Left renal cortex interstitium (tissue), 4 donors: Measurements from ENCODE around the gene RNF38. TPM values are rescaled to one million over a fixed set of nuclear protein-coding genes. Genes with fewer than 3 reads are reported as not detected.
"Not testable (repeated sequence)": the region's sequence is repeated elsewhere in the genome, so short reads cannot be mapped to it uniquely, and the experiment has no call there.

Source experiments
- DNase-seq, 4 donors: peaks; one replicate each; pipeline ENCODE4 v3.0.0-alpha.2; 2013; ENCODE audit warnings: low read depth in 4 of 4, low spot score in 2 of 4, missing footprints in 1 of 4
- polyA plus RNA-seq, 4 donors: library from polyadenylated mRNA; unstranded; fragments of 120-200 nt; gene quantifications; one replicate each; pipeline ENCODE4 v1.2.1, GENCODE V29; 2013; ENCODE audit not compliant: insufficient read length in 4 of 4

RNF38 gene
- polyA plus RNA-seq, 4 donors, result 42.2 to 50.4 (median 46.9) TPM

DNA sequence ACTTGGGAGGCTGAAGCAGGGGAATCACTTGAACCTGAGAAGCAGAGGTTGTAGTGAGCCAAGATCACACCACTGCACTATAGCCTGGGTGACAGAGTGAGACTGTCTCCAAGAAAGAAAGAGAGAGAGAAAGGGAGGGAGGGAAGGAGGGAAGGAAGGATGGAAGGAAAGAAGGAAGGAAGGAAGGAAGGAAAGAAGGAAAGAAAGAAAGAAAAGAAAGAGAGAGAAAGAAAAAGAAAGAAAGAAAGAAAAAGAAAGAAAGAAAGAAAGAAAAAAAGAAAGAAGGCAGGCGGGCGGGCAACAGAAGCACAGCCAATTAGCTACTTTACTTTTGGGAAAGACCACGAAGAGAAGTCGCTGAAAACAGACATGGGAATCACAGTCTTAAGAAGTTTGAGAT lies 9.0 kb upstream of the RNF38 start:
- not testable (repeated sequence) for DNase-seq

DNA sequence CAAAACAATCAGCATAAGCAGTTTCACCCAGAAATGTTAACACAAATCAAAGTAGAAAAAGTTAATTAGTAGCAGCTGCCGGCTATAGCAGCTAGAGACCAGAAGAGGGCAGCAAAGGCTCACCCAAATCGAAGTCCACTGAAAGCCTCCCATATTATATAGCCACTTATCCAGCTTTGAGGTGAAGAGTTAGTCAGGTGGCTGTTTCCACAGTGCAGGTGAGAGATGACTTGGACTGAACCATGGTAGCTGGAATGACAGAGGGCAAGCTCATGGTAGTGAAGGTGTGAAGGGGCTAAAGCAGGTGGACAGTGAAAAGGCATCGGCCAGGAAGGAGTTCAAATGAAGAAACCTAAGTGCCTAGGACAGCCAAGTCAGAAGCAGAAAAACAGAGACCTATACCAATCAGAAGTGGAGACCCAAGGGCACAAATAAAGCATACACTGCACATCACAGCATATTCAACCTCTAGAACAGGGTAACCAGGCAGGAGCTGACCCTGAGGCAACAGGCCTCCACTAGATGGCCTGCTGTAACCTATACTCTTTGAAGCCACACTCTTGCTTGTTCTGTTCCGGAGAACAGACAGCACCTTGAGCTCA lies 7.2 kb upstream of the RNF38 start:
- DNase-seq, result peak in 3 of 4 donors; percentile 45 to 61 (median 51)

DNA sequence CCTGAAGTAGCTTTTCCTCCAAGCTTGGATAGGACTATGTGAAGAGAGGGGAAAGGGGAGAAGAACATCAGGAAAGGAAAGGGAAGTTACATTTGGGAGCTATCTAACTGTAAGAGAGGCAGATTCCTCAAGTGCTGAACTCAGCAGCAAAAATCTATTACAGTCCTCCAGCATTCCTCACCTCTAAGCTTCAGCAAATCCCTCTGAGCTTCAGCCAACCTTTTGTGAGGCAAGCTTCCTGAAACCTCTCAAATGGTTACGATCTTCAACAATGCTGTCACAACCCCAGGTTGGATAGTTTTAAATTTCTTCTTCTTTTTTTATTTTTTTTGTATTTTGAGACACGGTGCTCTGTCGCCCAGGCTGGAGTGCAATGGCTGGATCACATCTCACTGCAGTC lies 2.5 kb upstream of the RNF38 start:
- DNase-seq, result no peak

DNA sequence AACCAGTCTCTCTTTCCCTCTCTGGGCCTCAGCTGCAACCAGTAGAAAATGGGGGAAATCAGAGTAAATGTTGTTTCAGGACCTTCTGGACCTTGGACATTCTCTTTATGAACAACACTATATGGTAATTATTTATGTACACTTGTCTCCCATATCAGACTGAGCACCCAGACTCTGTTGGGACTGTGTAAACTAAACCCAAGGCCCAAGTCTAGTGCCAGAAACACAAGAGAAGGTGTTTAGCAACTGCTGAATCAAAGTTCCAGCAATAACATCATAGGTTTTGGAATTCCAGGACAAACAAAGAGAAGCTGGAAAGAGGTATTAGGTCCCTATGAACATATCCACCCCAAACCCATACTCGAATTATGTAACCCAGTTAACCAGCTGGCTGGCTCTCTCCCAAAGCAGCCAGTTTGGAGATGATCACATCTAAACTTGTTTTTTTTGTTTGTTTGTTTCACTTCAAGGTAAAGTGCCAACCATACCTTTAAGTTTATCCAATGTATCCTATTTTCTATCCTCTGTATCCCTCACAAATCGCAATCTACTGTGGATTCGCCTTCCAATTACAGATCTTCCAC lies 1.9 kb upstream of the RNF38 start:
- DNase-seq, result no peak

DNA sequence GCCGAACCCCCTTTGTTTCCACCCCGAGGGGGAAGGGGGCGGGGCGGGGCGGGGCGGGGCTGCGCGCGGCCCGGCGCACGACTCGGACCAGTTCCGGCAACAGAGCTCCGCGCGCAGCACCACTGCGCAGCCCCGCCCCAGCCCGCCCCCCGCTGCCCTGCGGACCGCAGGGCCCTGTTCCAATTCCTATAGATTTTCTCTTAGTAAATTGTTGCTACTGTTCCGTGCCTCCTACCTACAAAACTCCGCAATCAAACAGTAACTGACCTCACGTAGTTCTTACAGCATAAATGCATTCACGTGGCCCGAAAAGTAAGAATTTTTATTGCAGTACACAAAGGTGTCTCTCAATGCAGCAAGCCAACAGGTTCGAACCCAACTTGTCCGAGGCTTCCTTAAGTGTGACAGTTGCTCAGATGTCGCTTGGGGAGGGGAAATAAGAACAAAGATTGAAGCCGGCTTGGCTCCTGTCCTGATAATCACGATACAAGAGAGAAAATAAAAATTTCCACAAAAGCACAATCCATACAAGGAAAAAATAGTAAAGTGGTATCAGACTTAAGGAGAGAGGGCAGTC lies 1.2 kb upstream of the RNF38 start:
- DNase-seq, result peak in 3 of 4 donors; percentile 46 to 64 (median 47)

DNA sequence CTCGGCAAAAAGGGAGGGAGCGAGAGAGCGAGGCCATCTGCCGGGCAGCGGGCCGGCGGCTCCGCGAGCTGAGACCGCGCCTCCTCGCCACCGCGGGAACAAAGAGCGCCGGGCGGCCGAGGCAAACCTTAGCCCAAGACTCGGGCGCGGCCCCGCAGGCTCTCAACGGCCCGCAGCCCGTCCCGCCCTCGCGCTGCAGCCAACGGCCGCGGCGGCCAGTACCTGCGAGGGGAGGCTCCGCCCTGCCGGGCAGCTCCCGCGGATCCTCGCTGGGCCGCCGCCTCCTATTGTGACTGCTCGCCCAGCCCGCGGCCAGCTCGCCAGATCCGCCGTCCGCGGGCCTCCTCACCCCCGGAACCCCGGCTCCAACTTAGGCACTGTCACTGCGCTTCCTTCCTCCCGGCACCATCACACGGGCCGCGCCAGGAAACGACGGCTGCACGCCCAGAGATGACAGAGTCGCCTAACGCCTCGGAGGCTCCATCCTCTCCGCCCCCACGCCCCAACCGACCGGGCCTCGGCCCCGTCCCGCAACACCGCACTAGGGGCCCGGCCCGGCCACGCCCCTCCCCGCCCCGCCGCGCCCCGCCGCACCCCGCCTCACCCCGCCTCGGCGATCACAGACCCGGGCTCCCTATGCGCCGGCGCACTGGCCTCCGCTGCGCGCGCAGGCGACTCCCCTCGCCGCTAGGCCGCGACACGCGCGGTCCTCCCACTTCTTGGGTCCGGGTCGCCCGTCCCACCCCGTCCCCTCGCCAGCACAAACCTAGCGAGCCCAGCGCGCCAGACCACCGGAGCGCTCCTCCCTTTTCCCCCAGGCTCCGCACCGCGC lies 479 bp upstream of the RNF38 start:
- DNase-seq, result peak; percentile 34 to 82 (median 69)

DNA sequence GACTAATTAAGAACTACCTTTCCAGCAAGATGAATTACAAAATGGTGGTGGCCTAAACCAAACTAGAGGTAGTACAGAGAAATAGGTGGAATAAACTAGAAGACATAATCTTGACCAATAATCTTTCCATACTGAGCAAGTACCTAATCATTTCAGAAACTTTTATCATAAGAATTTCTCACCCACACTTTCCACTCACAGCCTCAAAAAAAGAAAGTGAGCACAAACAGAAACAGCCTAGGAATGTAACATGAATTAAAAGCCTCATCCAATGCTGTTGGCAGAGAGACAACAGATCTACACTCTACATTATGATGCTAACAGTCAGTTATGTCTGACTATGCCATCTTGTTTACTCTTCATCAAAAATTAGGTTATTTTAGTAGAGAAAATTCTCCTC lies 1.3 kb downstream of the RNF38 start:
- DNase-seq, result no peak

DNA sequence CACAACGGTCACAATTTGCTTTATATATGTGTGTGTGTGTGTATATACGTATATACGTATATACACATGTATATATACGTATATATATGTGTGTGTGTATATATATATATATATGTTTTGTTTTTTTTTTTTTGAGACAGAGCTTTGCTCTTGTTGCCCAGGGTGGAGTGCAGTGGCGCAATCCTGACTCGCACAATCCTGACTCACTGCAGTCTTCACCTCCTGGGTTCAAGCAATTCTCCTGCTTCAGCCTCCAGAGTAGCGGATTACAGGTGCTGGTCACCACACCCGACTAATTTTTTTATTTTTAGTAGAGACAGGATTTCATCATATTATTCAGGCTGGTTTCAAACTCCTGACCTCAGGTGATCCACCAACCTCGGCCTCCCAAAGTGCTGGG lies 3.1 kb downstream of the RNF38 start:
- DNase-seq, result no peak

DNA sequence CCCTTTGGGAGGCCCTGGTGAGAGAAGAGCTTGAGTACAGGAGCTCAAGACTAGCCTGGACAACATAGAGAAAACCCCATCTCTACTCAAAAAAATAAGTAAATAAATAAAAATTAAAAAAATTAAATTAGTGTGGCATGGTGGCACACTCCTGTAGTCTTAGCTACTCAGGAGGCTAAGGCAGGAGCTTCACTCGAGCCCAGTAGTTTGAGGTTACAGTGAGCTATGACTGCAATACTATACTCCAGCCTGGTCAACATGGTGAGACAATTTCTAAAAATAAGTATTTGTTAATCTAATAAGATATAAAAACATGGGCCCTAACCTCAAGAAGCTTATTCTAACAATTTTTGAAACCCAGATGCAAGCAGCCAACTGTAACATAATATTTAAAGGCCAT lies 7.6 kb downstream of the RNF38 start:
- no peak for DNase-seq

DNA sequence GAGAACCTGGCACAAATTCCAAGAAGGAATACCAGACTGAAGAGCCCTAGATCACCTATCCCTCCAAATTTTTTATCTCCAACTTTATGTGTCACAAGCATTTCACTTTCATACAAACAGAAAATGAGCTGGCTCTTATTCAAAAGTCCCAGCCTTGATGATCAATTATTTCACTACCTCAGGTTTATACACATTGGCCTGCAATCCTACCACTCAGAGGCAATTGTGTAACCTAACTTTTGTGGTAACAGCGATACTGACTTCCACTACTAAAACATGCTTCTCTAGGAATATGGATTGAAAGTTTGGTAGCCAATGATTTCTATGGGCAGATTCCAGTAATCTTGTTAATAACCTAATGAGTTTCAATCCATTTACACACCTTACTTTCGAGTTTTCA lies 10.5 kb downstream of the RNF38 start:
- DNase-seq, result no peak

DNA sequence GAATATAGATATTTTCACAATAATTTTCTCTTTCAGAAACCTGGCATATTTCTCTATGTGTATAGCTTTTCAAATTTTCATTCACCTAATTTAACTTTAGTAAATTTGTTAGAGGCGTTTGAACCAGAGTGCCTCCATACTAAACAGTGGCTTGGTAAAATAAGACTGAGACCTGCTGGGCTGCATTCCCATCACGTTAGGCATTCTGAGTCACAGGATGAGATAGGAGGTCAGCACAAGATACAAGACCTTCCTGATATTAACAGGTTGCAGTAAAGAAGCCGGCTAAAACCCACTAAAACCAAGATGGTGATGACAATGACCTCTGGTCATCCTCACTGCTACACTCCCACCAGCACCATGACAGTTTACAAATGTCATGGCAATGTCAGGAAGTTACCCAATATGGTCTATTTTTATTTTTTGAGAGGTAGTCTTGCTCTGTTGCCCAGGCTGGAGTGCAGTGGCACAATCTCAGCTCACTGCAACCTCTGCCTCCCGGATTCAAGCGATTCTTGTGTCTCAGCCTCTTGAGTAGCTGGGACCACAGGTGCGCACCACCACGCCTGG lies 13.6 kb downstream of the RNF38 start:
- DNase-seq, result not testable (repeated sequence)

DNA sequence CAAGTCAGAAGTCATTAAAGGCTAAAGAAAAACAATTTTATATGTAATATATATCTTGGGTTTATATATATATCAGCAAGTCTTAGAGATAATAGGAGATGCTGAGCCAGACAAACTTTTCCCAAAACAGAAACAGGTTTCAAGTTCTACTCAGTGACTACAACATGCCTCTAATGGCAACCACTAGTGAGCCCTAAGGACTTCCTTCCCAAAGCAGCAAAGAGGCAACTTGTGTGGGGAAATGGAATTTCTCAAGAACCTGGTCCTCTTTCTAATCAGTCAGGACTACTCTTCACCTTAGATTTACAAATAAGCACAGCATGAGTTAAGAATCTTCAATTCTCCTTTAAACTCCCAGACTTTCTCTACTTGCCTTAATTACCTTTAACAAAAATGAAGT lies 17.6 kb downstream of the RNF38 start:
- no peak for DNase-seq

DNA sequence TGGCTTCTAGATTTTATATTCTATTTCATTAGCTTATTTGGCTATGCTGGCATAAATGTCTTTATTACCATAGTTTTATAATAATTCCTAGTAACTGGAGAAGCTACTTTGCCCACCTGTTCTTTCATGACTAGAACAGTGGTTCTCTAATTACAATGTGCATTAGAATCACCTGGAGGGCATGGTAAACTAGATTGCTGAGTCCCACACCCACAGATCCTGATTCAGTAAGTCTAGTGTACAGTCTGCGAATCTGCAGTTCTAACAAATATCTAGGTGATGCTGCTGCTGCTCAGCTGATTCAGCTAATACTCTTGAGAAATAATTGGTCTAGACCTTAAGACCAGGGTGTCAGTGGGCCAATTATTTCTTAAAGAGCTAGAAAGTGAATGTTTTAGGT lies 35.5 kb downstream of the RNF38 start:
- DNase-seq, result no peak

DNA sequence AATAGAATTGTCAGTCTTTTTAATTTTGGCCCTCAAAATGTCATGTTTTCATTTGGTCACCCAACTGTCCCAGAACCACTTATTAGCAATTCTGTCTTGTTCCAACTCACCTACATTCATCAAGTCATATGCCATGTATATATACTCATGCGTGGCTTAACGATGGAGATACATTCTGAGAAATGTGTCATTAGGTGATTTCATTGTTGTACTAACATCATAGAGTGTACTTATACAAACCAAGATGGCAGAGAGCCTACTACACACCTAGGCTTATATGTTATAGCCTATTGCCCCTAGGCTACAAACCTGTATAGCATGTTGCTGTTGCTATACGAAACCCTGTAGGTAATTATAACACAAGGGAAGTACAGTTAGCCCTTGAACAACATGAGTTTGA lies 36.6 kb downstream of the RNF38 start:
- DNase-seq, result no peak

DNA sequence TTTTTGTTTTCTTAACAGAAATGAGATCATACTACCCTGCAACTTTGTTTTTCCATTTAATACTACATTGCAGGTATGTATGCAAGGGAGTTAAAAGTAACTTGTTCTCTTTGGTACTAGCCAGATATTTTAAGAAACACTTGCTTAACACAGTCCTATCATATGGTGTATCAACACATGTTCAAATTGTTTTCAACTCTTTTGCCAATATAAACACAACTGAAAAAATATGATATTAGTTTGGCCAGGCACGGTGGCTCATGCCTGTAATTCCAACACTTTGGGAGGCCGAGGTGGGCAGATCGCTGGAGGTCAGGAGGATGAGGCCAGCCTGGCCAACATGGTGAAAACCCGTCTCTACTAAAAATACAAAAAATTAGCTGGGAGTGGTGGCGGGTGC lies 41.6 kb downstream of the RNF38 start:
- DNase-seq, result no peak

DNA sequence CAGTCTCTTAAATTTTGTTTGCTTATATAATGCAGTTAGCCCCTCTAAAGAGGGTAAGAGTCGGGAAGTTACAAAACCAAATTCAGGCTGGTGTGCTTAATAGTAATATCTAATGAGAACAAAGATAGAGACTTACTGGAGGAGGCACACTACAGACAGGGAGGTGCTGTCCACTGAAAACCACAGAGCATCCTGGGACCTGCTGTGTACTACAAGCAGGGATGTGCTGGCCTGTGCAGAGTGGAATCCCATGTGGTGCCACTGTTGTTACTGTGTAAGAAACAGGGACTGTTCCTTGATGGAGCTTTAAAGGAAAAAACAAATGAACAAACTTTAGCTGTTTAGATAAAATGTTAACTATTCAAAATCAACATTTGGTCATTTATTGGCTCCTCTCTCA lies 42.4 kb downstream of the RNF38 start:
- no peak for DNase-seq

DNA sequence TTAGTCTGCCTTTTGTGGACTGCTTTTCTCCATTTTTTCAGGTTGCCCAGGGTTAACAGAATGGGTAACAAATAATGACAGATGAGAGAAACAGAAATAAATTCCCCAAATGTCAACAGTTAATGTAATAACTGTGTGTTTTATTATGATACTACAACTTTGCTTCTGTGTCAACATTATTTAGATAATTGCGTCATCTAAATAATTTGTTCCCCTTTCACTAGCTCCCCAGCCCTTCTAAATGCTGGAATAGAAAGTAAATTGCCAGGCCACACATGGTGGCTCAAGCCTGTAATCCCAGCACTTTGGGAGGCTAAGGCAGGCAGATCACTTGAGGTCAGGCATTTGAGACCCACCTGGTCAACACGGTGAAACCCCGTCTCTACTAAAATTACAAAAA lies 53.5 kb downstream of the RNF38 start:
- DNase-seq, result no peak

DNA sequence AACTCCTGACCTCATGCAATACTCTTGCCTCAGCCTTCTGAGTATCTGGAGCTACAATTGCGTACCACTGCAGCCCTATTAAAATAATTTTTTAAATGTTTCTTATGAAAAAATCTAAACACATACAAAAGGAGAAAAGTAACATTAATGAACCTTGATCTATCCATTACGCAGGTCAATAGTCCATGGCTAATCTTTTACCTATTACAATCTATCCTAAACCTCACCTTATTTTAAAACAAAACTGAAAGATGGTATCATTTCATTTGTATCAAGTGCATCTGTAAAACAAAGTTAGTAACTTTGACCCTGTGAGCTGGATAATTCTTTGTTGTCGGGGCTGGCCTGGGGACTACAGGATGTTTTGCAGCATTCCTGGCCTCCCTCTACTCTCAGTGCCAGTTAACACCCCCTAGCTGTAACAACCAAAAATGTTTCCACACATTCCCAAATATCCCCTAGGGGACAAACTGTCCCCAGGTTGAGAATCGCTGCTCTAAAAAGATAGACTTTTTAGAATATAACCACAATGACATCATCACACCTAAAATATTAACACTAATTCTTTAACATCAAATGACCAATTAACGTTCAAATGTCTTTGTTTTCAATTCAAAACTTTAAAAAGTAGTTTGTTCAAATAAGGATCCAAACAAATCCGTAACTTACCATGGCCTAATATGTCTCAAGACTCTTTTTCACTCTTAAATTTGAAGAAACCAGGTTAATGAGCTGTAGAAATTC lies 54.8 kb downstream of the RNF38 start:
- DNase-seq, result no peak

DNA sequence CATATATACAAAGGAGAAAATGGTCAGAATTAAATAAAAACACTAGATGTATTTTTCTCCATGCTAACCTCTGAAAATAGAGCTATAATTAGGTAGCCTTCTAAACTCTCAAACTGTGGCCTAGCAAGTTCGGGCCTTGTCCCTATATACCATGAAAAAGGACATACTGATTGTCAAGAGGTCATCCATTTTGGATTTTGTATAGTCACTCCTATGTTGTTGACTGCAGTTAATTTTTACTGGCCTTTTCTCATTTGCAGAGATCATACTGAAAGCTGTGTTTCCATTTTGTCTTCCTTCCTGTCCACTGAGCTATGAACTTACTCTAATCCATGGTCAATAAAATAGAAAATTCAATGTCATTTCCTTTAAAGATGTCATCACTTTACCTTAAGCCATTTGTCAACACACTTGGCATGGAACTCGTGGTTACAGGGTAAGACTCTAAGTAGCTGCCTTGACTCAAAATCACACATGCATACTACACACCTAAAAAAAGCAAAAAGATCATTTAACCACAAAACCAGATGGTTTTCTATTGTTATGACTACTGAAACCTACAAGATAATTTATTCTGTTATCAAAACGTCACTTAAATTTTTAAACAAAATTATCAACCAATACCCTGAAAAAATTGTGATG lies 58.0 kb downstream of the RNF38 start:
- no peak for DNase-seq

DNA sequence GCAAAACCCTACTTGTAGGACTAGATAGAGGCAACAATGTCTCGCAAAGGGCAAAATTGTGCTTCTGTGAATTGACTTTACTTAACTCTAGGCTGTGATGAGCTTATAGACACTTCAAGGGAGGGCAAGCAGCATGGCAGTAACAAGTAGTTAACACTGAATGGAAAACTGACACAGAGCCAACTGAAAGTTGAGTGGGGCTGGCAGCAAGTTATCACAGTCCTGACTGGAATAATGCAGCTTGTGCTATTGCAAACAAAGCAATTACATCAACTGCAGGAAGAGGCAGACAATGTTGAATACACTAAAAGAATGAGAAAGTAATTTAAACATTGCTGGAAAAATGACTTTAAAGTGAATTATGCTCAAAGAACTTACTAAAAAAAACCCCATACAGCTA lies 62.2 kb downstream of the RNF38 start:
- DNase-seq, result no peak
